Activated naive CD4-positive, alpha-beta T cell treated with anti-CD3 and anti-CD28 coated beads, Interleukin-2, amount 50 U/mL, for 72 hours (primary cell): ENCODE results near the gene FAM107A. TPM values are rescaled to one million over a fixed set of nuclear protein-coding genes. Genes with fewer than 3 reads are reported as not detected.

Source experiments
- ATAC-seq, 2 donors: fragments of 150-1000 bp; cut with Tn5 transposase; 2 replicates each; pipeline ENCODE4 v1.10.0; 2021; ENCODE audit warnings: mild to moderate bottlenecking in 2 of 2, moderate library complexity in 2 of 2
- DNase-seq, 2 donors: peaks; one replicate each; pipeline ENCODE4 v3.0.0; 2021 to 2022; ENCODE audit warnings: low spot score in 2 of 2
- H3K27ac Mint-ChIP-seq, 2 donors: one replicate each; pipeline ENCODE4 v1.8.0; 2022; ENCODE audit warnings: mild to moderate bottlenecking in 2 of 2, mixed read lengths in 2 of 2
- H3K36me3 Mint-ChIP-seq, 2 donors: one replicate each; pipeline ENCODE4 v1.8.0; 2022; ENCODE audit warnings: mixed read lengths in 2 of 2
- H3K9me3 Mint-ChIP-seq, 2 donors: one replicate each; pipeline ENCODE4 v1.8.0; 2022; ENCODE audit warnings: mixed read lengths in 2 of 2
- total RNA-seq, 2 donors: library from RNA; stranded (reverse); gene quantifications; one replicate each; pipeline ENCODE4 v1.2.3, GENCODE V29; 2022

FAM107A gene, protein sequence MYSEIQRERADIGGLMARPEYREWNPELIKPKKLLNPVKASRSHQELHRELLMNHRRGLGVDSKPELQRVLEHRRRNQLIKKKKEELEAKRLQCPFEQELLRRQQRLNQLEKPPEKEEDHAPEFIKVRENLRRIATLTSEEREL
- total RNA-seq, result not detected

DNA sequence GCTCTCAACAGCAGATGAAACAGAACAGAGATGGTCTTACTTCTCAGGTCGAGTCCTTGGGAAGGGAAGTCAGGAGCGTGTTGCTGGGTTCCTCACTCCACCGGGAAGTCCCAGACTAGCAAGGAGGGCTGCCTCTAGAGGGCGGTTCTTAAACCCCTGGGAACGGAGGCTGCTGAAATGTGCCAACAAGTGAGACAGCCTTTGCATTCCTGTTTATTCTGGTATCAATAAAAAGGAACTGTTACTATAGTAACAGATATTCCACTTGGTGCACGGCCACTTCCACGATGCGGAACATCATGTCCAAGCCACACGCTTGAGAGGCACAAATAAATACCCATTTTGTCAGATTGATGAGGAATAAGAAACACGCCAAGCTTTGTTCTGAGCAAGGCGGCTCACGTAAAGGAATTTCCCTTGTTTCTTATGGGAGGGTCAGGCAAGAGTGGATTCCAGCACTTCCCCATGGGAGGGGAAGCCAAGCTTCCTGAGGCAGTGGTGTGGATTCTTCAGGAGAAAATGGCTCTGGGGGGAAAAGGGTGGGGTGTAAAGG lies at the start of gene FAM107A:
Gene FAM107A, minus strand, starts transcription at position 123 of the 553 bp plus-strand sequence. CDS start 7,531 bp downstream, outside the sequence.
- DNase-seq (no peak), ATAC-seq (no peak)
- Mint-ChIP-seq H3K27ac (no peak within 1 kb of the TSS), H3K36me3 (no peaks in the 10 kb centered on the region), H3K9me3 (no peaks in the 10 kb centered on the region)

DNA sequence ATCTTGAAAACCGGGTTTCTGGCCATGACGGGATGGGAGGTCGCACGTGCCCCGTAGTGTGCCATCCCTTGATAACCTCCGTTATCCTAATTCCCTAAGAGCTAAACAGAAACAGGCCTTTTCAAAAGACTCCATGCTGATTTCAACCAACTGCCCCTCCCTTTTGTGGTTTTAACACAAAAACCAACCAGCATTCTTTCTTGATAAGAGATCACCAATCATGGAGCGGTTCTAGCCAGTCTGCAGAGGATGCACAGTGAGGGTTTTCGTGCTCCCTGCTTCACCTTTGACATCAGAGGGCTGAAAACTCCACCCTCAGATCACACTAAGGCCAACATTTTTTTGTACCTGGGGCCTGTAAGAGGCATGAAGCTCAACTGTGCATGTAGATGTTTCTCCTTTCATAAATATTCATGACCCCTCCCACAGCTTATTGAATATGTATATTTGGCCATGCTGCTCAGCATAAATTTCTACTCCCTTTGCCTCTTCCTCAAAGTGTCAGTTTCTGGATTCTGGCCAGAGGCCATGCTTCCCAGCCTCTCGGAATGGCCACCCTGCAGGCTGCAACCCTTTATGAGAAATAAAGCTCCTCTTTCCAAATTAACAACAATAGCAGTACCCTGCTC lies 48.1 kb upstream of the FAM107A start:
- DNase-seq, result no peak
- Mint-ChIP-seq H3K9me3 (no peaks in the 10 kb centered on the region), H3K36me3 (no peaks in the 10 kb centered on the region), H3K27ac (no peak overlapping the region)
- no peak for ATAC-seq

DNA sequence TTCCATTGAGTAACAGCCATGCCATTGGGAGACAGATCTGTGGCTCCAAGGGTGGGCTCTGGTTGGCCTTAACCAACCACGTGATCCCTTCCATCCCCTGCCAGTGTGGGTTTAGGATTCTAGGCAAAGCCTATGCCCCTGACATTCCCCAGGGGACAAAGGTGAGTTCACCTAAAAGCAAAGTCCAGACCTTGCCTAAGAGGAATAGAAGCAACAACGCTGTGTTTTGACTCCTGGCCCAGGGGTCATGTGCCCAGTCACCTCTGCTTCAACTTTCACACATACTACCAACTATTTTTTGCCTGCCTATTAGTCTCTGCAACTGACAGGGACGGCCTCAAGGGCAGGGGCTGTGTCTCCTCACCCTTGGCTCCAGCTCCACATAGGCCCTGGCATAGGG lies 47.4 kb upstream of the FAM107A start:
- ATAC-seq, result no peak
- Mint-ChIP-seq H3K27ac (peak overlapping the region in 1 of 2 donors; percentile 50), H3K36me3 (no peaks in the 10 kb centered on the region), H3K9me3 (no peaks in the 10 kb centered on the region)
- DNase-seq, result no peak

DNA sequence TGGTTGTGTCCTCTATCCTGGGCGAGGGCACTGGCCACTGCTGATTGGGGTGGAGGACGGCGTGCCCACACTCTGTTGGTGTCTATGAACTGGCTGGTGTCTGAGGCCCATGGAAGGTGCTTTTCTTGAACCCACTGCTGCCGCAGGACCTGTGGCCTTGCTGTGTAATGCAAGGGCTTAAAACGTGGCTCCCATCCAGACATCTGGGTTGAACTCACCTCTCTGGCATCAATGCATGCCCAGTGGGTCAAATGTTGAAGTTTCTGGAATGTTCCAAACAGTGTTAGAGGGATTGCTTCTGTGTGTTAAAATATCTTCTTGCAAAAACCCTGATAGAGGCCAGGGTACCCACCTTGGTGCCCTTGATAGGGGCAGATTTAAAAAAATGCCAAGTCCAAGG lies 46.8 kb upstream of the FAM107A start:
- Mint-ChIP-seq H3K36me3 (no peaks in the 10 kb centered on the region), H3K9me3 (no peaks in the 10 kb centered on the region), H3K27ac (no peak overlapping the region)
- no peak for DNase-seq
- no peak for ATAC-seq

DNA sequence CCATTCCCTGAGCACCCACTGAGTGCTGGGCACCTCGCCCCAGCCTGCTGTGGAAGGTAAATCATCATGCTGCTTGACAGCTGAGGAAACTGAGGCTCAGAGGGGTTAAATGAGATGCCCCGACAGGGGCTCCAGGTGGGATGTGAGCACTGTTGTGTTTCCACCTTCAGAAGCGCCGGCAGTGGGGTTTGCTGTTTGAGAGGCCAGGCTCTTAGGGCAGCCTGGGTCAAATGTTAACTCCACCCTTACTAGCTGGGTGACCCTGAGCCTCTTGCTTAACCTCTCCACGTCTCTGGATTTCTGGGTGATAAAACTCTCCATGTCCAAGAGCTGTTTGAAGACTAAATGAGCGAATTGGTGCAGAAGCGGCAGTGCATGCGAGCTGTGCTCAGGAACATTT lies 46.3 kb upstream of the FAM107A start:
- no peaks in the 10 kb centered on the region for H3K36me3 Mint-ChIP-seq
- ATAC-seq (no peak), DNase-seq (no peak)
- no peaks in the 10 kb centered on the region for H3K9me3 Mint-ChIP-seq
- no peak overlapping the region for H3K27ac Mint-ChIP-seq

DNA sequence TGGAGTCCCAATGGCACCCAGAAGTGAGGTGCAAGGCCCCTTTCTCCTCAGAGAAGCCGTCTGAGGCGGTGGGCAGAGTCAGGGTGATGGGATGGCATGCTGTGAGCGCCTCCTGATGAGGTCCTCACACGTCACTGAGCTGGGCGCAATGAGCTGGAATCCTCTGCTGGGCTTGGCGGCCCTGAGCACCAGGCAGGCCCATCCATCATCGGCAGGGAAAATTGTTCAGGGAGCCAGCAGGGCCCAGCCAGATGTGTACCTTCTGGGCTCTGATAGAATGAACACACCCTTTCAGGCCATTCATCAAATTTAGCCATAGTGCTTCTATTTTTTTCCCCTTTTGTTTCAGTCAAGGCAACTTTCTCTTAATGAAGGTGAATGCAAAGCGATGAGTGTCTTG lies 45.7 kb upstream of the FAM107A start:
- Mint-ChIP-seq H3K9me3 (no peaks in the 10 kb centered on the region), H3K27ac (no peak overlapping the region), H3K36me3 (no peaks in the 10 kb centered on the region)
- no peak for ATAC-seq
- DNase-seq, result no peak

DNA sequence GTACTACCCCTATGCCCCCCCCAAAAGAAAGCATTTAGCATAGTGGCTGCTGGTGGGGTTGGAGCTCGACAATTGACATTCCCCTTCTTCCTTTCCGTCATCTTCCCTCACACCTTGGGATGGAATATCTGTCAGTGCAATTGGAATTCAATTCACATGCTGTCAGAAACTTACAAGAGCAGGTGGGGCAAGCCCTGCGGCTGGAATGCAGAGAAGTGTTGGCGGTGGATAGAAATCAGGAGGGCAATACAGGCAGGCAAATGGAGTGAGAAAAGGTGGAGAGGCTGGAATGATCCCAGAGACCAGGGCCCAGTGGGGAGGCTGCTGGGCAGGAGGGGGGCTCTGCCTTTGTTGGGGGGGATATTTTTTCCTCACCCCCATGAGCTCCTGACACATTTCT lies 45.2 kb upstream of the FAM107A start:
- Mint-ChIP-seq H3K36me3 (no peaks in the 10 kb centered on the region), H3K27ac (peak overlapping the region in 1 of 2 donors; percentile 7), H3K9me3 (no peaks in the 10 kb centered on the region)
- no peak for DNase-seq
- no peak for ATAC-seq

DNA sequence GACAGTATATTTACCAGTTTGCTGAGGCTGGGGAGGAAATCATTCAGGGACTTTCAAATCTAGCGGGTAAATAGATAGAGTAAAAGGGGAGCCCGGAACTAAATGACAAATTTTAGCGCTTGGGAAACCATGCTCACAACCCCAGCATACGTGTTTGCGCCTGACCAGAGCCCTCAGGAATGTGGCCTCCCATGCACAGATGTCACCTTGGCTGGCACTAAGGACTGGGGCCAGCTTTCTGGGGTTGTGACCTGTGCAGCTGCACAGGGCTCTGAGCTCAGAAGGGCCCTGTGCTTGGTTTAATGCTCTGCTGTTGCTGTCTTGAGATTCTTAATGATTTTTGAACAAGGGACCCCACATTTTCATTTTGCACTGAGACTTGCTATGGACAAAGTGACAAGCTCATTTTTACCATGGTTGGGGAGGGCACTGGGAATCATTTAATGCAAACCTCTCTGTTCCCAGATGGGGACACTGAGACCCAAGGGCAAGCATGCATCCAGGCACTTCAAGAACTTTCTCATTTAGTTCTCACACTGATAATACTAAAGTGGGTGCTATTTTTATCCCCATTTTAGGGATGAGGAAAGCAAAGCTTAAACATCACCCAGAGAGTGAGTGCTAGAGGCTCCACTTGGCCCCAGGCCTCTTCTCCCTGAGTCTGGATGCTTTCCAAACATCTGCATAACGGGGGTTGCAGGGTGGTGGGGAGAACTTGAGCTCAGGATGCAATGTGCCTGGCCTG lies 44.1 kb upstream of the FAM107A start:
- H3K9me3 Mint-ChIP-seq, result no peaks in the 10 kb centered on the region
- ATAC-seq, result no peak
- no peak overlapping the region for H3K27ac Mint-ChIP-seq
- H3K36me3 Mint-ChIP-seq, result no peaks in the 10 kb centered on the region
- no peak for DNase-seq

DNA sequence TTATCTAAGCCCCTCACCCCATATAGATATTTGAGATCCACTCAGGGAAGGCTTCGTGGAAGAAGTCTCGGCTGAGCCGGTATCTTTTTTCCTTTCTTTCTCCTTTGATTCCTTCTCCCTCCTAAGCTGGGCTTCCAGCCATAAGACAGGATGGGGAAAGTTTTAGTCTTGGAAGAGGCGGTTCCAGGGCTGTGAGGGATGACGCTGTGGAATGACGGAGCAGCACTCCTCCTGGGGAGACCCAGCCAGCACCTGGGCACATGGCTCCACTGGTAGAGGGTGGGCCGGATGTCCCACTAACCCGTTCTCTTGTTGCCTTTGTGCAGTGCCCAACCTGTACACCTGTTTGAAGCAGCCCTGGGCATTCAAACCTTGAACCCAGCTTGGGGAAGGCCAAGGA lies 43.2 kb upstream of the FAM107A start:
- H3K27ac Mint-ChIP-seq, result no peak overlapping the region
- no peaks in the 10 kb centered on the region for H3K9me3 Mint-ChIP-seq
- ATAC-seq (no peak), DNase-seq (no peak)
- no peaks in the 10 kb centered on the region for H3K36me3 Mint-ChIP-seq

DNA sequence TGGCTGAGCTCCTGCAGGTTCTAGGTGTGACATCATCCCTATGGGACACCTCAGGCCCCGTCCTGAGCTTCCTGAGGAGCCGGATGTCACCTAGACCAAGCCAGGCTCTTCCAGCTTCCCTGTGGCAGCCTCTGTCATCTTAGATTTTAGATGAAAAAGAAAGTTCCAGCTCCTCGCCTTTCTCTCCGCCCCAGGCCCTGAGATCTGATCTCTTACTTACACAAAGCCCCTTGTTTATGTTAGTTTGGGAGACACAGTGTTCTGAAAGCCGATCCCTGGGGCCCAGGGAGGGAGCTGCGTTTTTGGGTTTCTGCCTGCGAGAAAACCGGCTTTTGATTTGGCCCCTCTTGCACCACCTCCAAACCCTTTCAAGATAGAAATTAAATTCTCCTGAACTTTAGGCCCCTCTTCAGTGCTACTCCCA lies 40.2 kb upstream of the FAM107A start:
- ATAC-seq, result no peak
- no peaks in the 10 kb centered on the region for H3K9me3 Mint-ChIP-seq
- DNase-seq, result no peak
- no peaks in the 10 kb centered on the region for H3K36me3 Mint-ChIP-seq
- no peak overlapping the region for H3K27ac Mint-ChIP-seq

DNA sequence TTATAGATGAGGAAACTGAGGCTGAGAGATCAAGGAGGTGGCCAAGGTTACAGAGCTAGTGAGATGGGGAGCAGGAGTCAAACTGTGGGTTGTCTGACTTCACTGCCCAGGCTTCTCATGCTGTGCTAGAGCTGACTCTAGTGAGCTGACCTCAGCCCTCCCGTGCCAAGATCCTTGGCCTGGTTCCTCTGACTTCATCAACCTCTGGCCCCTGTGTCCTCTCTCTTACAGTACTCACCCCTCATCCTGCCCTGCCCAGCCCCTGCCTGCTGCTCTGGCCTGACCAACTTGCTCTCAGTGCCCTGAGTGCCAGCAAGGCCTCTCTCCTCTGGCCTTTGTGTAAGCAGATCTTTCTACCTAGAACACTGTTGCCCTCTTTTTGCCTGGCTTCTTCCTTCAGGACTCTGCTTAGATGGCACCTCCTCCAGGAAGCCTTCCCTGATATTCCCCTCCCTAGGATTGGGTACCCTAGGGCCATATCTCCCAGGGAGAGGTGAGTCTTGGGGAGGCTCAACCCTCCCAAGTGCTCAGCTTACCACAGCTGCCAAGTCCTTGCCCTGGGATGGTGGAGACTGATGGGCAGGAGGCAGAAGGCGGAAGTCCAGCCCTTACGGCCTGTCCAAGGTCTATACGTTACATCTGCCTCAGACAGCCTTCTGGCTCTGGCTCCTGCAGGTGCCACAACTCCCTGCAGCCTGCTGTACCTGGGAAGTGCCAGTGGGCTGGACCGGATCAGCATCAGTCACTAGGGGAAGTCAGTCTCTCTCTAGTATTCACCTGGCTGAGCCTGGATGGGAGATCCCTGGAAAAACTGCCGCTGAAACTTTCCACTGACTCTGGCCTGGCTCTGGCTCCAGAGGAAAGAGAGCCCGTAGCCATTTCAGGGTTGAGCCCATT lies 36.3 kb upstream of the FAM107A start:
- ATAC-seq, result no peak

DNA sequence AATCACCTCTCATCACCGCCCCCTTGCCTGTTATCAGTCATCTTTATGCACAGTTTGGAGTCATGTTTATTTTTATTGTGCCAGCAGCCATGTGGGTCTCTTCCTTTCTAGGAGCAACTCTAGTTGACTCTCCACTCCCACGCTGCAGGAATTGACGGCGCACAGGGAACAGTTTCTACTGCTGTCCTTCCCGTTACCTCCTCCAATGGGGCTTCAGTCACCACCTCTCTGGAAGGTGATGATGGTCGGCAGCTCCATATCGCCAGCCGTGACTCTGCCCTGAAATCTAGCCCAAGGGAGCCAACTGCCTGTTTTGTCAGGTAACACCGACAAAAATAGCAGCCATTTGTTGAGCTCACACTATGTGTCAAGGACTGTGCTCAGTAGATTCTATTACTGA lies 35.6 kb upstream of the FAM107A start:
- no peak overlapping the region for H3K27ac Mint-ChIP-seq
- DNase-seq (no peak), ATAC-seq (no peak)

More for the DNA sequence above, 36.3 kb upstream of the FAM107A start:
- H3K9me3 Mint-ChIP-seq, result no peaks in the 10 kb centered on the region
- H3K36me3 Mint-ChIP-seq, result no peaks in the 10 kb centered on the region
- peak overlapping the region in 1 of 2 donors; percentile 3 for H3K27ac Mint-ChIP-seq
- DNase-seq, result no peak

DNA sequence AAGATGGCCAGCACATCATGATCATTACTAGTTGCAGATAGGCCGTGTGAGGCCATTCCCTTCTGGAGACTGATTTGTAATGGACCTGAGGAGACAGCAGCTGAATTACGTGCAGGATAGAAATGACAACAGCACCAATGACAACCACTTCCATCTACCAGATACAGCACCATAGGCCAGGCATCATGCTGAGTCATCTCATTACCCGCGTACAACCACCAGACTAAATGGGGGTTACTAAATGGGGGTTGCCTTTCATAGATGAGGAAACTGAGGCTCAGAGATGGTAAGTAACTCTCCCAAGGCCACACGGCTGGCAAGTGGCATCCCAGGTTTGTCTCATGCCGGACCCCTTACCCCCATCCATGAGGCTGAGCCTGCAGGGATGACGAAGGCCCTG lies 32.8 kb upstream of the FAM107A start:
- peak; percentile 45 to 53 for ATAC-seq
- no peak for DNase-seq
- Mint-ChIP-seq H3K9me3 (no peaks in the 10 kb centered on the region), H3K27ac (no peak overlapping the region), H3K36me3 (no peaks in the 10 kb centered on the region)

More for the DNA sequence above, 35.6 kb upstream of the FAM107A start:
- H3K36me3 Mint-ChIP-seq, result no peaks in the 10 kb centered on the region
- H3K9me3 Mint-ChIP-seq, result no peaks in the 10 kb centered on the region

DNA sequence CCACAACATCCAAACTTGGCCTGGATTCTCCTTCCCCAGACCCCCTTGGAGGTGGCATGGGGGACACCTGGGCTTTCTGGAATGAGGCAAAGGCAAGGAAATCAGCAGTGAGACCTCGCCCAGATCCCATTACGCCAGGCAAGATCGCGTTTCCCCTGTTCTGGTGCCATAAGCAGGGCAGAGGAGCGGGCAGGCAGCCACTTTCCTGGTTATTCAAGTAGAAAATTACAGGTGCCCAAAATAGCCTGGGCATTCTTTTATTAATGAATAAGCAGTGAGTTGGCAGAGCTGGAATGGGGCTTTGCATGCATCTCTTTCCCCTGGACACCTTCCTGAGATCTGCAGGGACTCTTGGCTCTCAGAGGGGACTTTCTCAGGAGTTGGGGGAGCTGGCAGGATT lies 31.5 kb upstream of the FAM107A start:
- H3K27ac Mint-ChIP-seq, result no peak overlapping the region

DNA sequence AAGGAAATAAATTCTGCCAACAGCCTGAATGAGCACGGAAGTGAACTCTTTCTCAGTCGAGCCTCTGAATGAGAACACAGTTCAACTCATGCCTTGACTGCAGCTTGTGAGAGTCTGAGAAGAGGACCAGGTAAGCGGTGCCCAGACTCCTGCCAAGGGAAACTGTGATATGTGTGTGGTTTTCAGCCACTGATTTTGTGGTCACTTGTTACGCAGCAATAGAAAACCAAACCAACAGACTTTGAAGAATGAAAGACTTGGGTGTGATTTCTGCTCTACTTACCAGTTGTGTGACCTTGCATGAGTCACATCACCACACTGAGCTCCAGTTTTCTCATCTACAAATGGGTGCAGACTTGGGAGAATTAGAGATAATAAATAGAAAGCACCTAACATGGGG lies 30.6 kb upstream of the FAM107A start:
- ATAC-seq, result peak; percentile 81 to 85
- DNase-seq, result no peak
- H3K9me3 Mint-ChIP-seq, result no peaks in the 10 kb centered on the region
- no peaks in the 10 kb centered on the region for H3K36me3 Mint-ChIP-seq
- no peak overlapping the region for H3K27ac Mint-ChIP-seq

More for the DNA sequence above, 31.5 kb upstream of the FAM107A start:
- Mint-ChIP-seq H3K36me3 (no peaks in the 10 kb centered on the region), H3K9me3 (no peaks in the 10 kb centered on the region)
- no peak for DNase-seq
- ATAC-seq, result no peak

DNA sequence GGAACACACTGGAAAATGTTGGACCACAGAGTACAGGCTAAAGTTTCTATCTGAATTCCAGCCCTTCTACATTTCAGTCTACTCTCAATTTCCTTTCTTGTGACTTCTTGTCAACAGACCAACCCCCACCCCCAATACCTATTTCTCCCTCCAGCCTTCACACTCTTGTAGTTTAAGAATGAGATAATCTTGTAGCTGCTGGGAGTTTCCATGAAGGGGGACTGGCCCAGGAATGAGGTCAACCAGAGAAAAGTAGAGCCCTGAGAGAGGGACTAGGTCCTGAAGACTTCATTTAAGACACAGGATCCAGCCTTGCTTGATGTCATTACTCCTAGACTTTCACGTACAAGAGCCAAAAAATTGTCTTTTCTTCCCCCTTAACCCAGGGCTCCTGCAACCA lies 29.5 kb upstream of the FAM107A start:
- no peak for ATAC-seq
- H3K27ac Mint-ChIP-seq, result no peak overlapping the region
- no peaks in the 10 kb centered on the region for H3K36me3 Mint-ChIP-seq

DNA sequence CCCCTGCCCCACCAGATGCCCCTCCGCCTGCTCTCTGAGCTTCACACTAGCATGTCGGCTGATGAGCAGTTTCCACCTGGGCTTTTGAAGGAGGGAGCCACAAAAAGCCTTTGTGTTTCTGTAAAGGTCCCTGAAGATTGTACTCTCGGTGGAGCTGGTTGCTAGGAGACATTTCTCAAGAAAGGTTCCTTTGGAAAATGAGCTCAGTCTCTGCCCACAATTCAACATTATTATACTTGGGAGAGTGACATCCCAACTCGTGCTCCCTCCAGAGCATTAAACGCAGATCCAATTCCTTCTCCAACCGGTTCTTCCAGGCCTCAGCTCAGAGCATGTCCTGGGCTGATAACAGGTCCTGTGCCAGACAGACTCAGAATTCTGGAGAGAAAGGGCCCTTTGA lies 26.8 kb upstream of the FAM107A start:
- H3K27ac Mint-ChIP-seq, result no peak overlapping the region
- H3K9me3 Mint-ChIP-seq, result no peaks in the 10 kb centered on the region
- no peaks in the 10 kb centered on the region for H3K36me3 Mint-ChIP-seq
- DNase-seq (no peak), ATAC-seq (no peak)

More for the DNA sequence above, 29.5 kb upstream of the FAM107A start:
- no peak for DNase-seq
- H3K9me3 Mint-ChIP-seq, result no peaks in the 10 kb centered on the region
